Hepatic stellate cell (primary cell): ENCODE measurements around the gene RNF40.

ENCODE experiments used
- DNase-seq: peaks from one replicate; pipeline ENCODE4 v3.0.0; 2011; ENCODE audit warnings: low spot score

RNF40 gene

GRCh38 chr16:30740364-30741251, 21.5 kb upstream of the RNF40 start:
- DNase-seq, result peak; percentile 86

- peak; percentile 94 for DNase-seq
Observed at GRCh38 chr16:30741461-30741914, 20.6 kb upstream of the RNF40 start.

- DNase-seq, result no peak
Observed at GRCh38 chr16:30743716-30744115, 18.4 kb upstream of the RNF40 start.

GRCh38 chr16:30744183-30744582, 17.9 kb upstream of the RNF40 start:
- DNase-seq, result no peak

- no peak for DNase-seq
Observed at GRCh38 chr16:30745082-30745481, 17.0 kb upstream of the RNF40 start.

- no peak for DNase-seq
Observed at GRCh38 chr16:30746638-30747175, 15.4 kb upstream of the RNF40 start.

- DNase-seq, result no peak
Observed at GRCh38 chr16:30747331-30747730, 14.8 kb upstream of the RNF40 start.

- DNase-seq, result peak; percentile 99
Observed at GRCh38 chr16:30747799-30748633, 14.1 kb upstream of the RNF40 start, which contains the start of gene PHKG2. TSS of gene PHKG2 (plus strand) at chr16:30748425. CDS start at chr16:30748821, 396 bp downstream.

- peak; percentile 67 for DNase-seq
Observed at GRCh38 chr16:30748634-30749445, 13.3 kb upstream of the RNF40 start.

GRCh38 chr16:30750201-30750600, 11.9 kb upstream of the RNF40 start:
- no peak for DNase-seq

- no peak for DNase-seq
Observed at GRCh38 chr16:30750876-30751465, 11.2 kb upstream of the RNF40 start.

GRCh38 chr16:30753596-30753995, 8.5 kb upstream of the RNF40 start:
- DNase-seq, result no peak

GRCh38 chr16:30755955-30756780, 6.0 kb upstream of the RNF40 start:
- DNase-seq, result no peak

- no peak for DNase-seq
Observed at GRCh38 chr16:30756781-30757100, 5.4 kb upstream of the RNF40 start.

- no peak for DNase-seq
Observed at GRCh38 chr16:30757316-30757715, 4.8 kb upstream of the RNF40 start.

GRCh38 chr16:30758988-30759491, 3.1 kb upstream of the RNF40 start:
- DNase-seq, result no peak

GRCh38 chr16:30760001-30760559, 2.0 kb upstream of the RNF40 start:
- no peak for DNase-seq

GRCh38 chr16:30760577-30761426, 1.3 kb upstream of the RNF40 start:
- peak; percentile 37 for DNase-seq

- DNase-seq, result no peak
Observed at GRCh38 chr16:30761427-30761927, 645 bp upstream of the RNF40 start.
